GM23338 (cell line): ENCODE measurements around the gene RP2. TPM values are rescaled to one million over a fixed set of nuclear protein-coding genes. Genes with fewer than 3 reads are reported as not detected.

Experiments
- ATAC-seq: fragments of 200-7000 bp; cut with Tn5 transposase; 3 replicates; pipeline ENCODE4 v1.9.1; 2020
- DNase-seq: peaks from one replicate; pipeline ENCODE4 v3.0.0-alpha.2; 2015; ENCODE audit warnings: low spot score
- H2AFZ ChIP-seq: fragments of 200-600 bp; sonication (generic); 2 replicates; pipeline ENCODE4 v1.8.0; 2016; ENCODE audit warnings: antibody characterized with exemption, mild to moderate bottlenecking, moderate library complexity
- H3F3A ChIP-seq: fragments of 200-600 bp; sonication (generic); replicated peaks from 2 replicates; pipeline ENCODE4 v1.8.0; 2017; ENCODE audit warnings: antibody characterized with exemption, mixed run types, low read depth
- H3K27ac ChIP-seq: fragments of 200-600 bp; sonication (generic); 2 replicates; pipeline ENCODE4 v1.6.1; 2016; ENCODE audit warnings: low read depth
- H3K27me3 ChIP-seq: fragments of 200-600 bp; sonication (generic); 2 replicates; pipeline ENCODE4 v1.8.0; 2016; ENCODE audit warnings: mild to moderate bottlenecking, mixed run types, moderate library complexity; ENCODE audit not compliant: insufficient read depth
- H3K36me3 ChIP-seq: fragments of 200-600 bp; sonication (generic); 2 replicates; pipeline ENCODE4 v1.8.0; 2016; ENCODE audit warnings: mild to moderate bottlenecking; ENCODE audit not compliant: insufficient read depth
- H3K4me1 ChIP-seq: fragments of 200-600 bp; sonication (generic); 2 replicates; pipeline ENCODE4 v1.8.0; 2016; ENCODE audit warnings: mild to moderate bottlenecking, moderate library complexity; ENCODE audit not compliant: insufficient read depth
- H3K4me2 ChIP-seq: fragments of 200-600 bp; sonication (generic); 2 replicates; pipeline ENCODE4 v1.7.1; 2017; ENCODE audit warnings: mixed run types
- H3K4me3 ChIP-seq: fragments of 200-600 bp; sonication (generic); 2 replicates; pipeline ENCODE4 v1.6.1; 2016; ENCODE audit warnings: mixed run types
- H3K79me2 ChIP-seq: fragments of 200-600 bp; sonication (generic); replicated peaks from 2 replicates; pipeline ENCODE4 v1.8.0; 2017; ENCODE audit warnings: mild to moderate bottlenecking; ENCODE audit not compliant: insufficient read depth
- H3K9me2 ChIP-seq: fragments of 200-600 bp; sonication (generic); 2 replicates; pipeline ENCODE4 v1.8.0; 2017; ENCODE audit not compliant: insufficient read depth
- H4K20me1 ChIP-seq: fragments of 200-600 bp; sonication (generic); replicated peaks from 2 replicates; pipeline ENCODE4 v1.8.0; 2017; ENCODE audit warnings: mild to moderate bottlenecking; ENCODE audit not compliant: insufficient read depth
- H3K27ac Mint-ChIP-seq: 2 replicates; pipeline ENCODE4 v1.8.0; 2020; ENCODE audit warnings: inconsistent platforms, mild to moderate bottlenecking, moderate library complexity, mixed read lengths
- H3K27me3 Mint-ChIP-seq: 3 replicates; pipeline ENCODE4 v1.8.0; 2022; ENCODE audit warnings: low read depth, mild to moderate bottlenecking, moderate library complexity, mixed read lengths, inconsistent platforms; ENCODE audit not compliant: insufficient read depth, poor library complexity
- H3K36me3 Mint-ChIP-seq: 3 replicates; pipeline ENCODE4 v1.8.0; 2021; ENCODE audit warnings: low read depth, mild to moderate bottlenecking, inconsistent platforms, moderate library complexity, mixed read lengths
- H3K4me1 Mint-ChIP-seq: 3 replicates; pipeline ENCODE4 v1.8.0; 2020; ENCODE audit warnings: mild to moderate bottlenecking, inconsistent platforms, mixed read lengths
- H3K4me3 Mint-ChIP-seq: 3 replicates; pipeline ENCODE4 v1.8.0; 2021; ENCODE audit warnings: moderate library complexity, mild to moderate bottlenecking, inconsistent platforms, mixed read lengths
- H3K9me3 Mint-ChIP-seq: 3 replicates; pipeline ENCODE4 v1.8.0; 2020; ENCODE audit warnings: moderate library complexity, mild to moderate bottlenecking, inconsistent platforms, mixed read lengths
- CREB1 ChIP-seq: fragments of 250-450 bp; sonication (Bioruptor Pico); IDR thresholded peaks from 2 replicates; pipeline ENCODE4 v1.5.0; 2020; ENCODE audit warnings: low read depth, mild to moderate bottlenecking, moderate library complexity
- EZH2 ChIP-seq: fragments of 200-600 bp; sonication (generic); IDR thresholded peaks from one replicate; pipeline ENCODE4 v1.8.0; 2017; ENCODE audit warnings: antibody characterized with exemption, mild to moderate bottlenecking, low read depth; ENCODE audit not compliant: unreplicated experiment
- EZH2phosphoT487 ChIP-seq: fragments of 200-600 bp; sonication (generic); IDR thresholded peaks from one replicate; pipeline ENCODE4 v1.8.1; 2018; ENCODE audit warnings: antibody characterized with exemption; ENCODE audit not compliant: unreplicated experiment
- JUNB ChIP-seq: IDR thresholded peaks from one replicate; pipeline ENCODE4 v1.6.1; 2016; ENCODE audit warnings: antibody characterized with exemption; ENCODE audit not compliant: unreplicated experiment
- NANOG ChIP-seq: IDR thresholded peaks from 2 replicates; pipeline ENCODE4 v1.6.1; 2016; ENCODE audit warnings: antibody characterized with exemption, borderline replicate concordance
- POLR2AphosphoS5 ChIP-seq: IDR thresholded peaks from 2 replicates; pipeline ENCODE4 v1.6.1; 2016; ENCODE audit warnings: antibody characterized with exemption, low read depth
- STAT1 ChIP-seq: IDR thresholded peaks from one replicate; pipeline ENCODE4 v1.6.1; 2016; ENCODE audit warnings: antibody characterized with exemption; ENCODE audit not compliant: unreplicated experiment
- ZNF331 ChIP-seq: fragments of 250-450 bp; sonication (Bioruptor Pico); IDR thresholded peaks from 2 replicates; pipeline ENCODE4 v1.5.0; 2020; ENCODE audit warnings: low read depth, mild to moderate bottlenecking, moderate library complexity
- polyA plus RNA-seq: library from polyadenylated mRNA; unstranded; fragments of >200 nt; fragmentation: Nextera tagmentation; extraction: Ambion mirVana; gene quantifications from 2 replicates; pipeline ENCODE4 v1.2.1, GENCODE V29; 2016
- total RNA-seq: library from RNA; depleted of rRNA; stranded (reverse); fragments of >200 nt; shearing (Covaris generic); gene quantifications from 2 replicates; pipeline ENCODE4 v1.2.3, GENCODE V29; 2014
- TF ChIP-seq, protein P1 (sequence below), 2 experiments: fragments of 200-600 bp in 1 of 2; sonication (generic) in 1 of 2; conservative IDR thresholded peaks; 2 replicates each; pipeline versions ENCODE4 v1.5.1 to v1.6.1; 2016 to 2017; ENCODE audit warnings: antibody characterized with exemption in 2 of 2, low read depth in 2 of 2, mild to moderate bottlenecking in 2 of 2, moderate library complexity in 1 of 2
- TF ChIP-seq, protein P2 (sequence below): fragments of 250-450 bp; sonication (Bioruptor Pico); IDR thresholded peaks from 2 replicates; pipeline ENCODE4 v1.5.0; 2020; ENCODE audit warnings: mild to moderate bottlenecking, moderate library complexity

RP2 gene
- total and polyA plus RNA-seq, 2 experiments from 2014 or later = 4.5 to 12.1 TPM

DNA sequence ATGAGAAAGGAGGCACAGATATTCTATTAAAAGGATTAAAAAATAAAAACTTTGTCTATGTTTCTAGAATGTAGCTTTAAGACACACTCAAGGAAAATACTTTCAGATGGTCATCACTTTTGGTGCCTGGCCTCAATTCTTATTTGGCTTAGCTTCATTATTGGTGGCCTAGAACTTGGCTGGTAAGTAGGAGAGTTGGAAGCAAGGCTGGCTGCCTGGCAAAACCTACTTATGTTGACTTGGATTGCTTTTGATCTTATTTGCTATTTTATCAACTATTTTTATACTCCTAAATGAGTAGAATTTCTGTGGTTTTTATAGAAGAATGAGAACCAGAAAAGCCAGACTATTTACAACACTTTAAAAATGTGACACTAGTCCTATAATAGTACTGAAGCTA is 40.1 kb downstream of the RP2 start (continued):
- TF ChIP-seq POLR2AphosphoS5 (no peak), EZH2 (no peak), JUNB (no peak)
- TF ChIP-seq, protein P1, sequence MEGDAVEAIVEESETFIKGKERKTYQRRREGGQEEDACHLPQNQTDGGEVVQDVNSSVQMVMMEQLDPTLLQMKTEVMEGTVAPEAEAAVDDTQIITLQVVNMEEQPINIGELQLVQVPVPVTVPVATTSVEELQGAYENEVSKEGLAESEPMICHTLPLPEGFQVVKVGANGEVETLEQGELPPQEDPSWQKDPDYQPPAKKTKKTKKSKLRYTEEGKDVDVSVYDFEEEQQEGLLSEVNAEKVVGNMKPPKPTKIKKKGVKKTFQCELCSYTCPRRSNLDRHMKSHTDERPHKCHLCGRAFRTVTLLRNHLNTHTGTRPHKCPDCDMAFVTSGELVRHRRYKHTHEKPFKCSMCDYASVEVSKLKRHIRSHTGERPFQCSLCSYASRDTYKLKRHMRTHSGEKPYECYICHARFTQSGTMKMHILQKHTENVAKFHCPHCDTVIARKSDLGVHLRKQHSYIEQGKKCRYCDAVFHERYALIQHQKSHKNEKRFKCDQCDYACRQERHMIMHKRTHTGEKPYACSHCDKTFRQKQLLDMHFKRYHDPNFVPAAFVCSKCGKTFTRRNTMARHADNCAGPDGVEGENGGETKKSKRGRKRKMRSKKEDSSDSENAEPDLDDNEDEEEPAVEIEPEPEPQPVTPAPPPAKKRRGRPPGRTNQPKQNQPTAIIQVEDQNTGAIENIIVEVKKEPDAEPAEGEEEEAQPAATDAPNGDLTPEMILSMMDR (conservative IDR thresholded peaks at IDR 0.05; ENCODE audit: low read depth in 2 of 2) = no peak

DNA sequence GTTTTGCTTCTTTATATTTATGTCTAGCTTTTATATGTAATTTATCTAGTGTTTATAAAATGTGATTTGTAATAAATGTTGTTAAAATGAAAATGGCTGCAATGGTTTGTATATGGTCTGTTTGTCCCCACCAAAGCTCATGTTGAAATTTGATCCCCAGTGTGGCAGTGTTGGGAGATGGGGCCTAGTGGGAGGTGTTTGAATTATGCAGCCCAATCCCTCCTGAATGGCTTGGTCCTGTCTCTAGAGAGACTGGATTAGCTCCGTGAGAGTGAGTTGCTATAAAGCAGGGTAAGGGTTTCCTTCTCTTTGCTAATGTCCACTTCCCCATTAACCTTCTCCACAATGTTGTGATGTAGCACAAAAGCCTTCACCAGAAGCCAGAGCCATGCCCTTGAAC is 45.4 kb downstream of the RP2 start:
- Histone ChIP-seq H3K27ac (0 out of 2 replicates have a peak overlapping the region, but pooled peaks have one; percentile 59), H4K20me1 (no peaks in the 10 kb centered on the region), H2AFZ (no peak overlapping the region), H3K36me3 (no peaks in the 10 kb centered on the region), H3K4me3 (no peak overlapping the region), H3K4me2 (peak overlapping the region; percentile 45; the same call in 1 of the 2 replicates), H3K9me2 (no peaks in the 10 kb centered on the region), H3F3A (no peaks in the 10 kb centered on the region), H3K4me1 (no peaks in the 10 kb centered on the region), H3K27me3 (no peaks in the 10 kb centered on the region), H3K79me2 (no peaks in the 10 kb centered on the region)
- Mint-ChIP-seq H3K27ac (peak overlapping the region; percentile 89), H3K9me3 (no peaks in the 10 kb centered on the region), H3K4me3 (0 out of 3 replicates have a peak overlapping the region, but pooled peaks have one; percentile 26), H3K27me3 (no peaks in the 10 kb centered on the region), H3K36me3 (no peaks in the 10 kb centered on the region), H3K4me1 (peaks cover 6% of the 10 kb centered on the region; the same call in 2 of the 3 replicates)
- ATAC-seq (peak; percentile 96), DNase-seq (peak; percentile 47)
- TF ChIP-seq STAT1 = no peak
- TF ChIP-seq CREB1 (CRISPR knock-in tag) = no peak
- TF ChIP-seq EZH2phosphoT487 = no peak
- TF ChIP-seq ZNF331 (CRISPR knock-in tag) = no peak
- TF ChIP-seq, protein P1 (conservative IDR thresholded peaks at IDR 0.05; ENCODE audit: low read depth in 2 of 2) = no peak
- TF ChIP-seq NANOG = no peak

DNA sequence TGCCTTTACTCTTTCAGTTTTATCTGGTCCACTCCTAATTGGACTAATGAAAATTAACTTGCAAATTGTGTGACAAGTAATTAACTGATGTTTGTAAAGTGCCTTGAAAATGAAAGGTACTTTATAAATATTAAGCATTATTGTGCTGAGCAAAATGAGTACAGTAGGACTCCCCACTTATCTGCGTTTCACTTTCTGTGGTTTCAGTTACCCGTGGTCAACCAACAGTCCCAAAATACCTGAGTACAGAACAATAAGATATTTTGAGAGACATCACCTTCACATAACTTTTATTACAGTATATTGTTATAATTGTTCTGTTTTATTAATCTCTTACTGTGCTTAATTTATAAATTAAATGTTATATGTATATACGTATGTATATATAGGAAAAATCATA is 48.0 kb downstream of the RP2 start:
- no peaks in the 10 kb centered on the region for H3K27me3 Mint-ChIP-seq
- DNase-seq = no peak
- Histone ChIP-seq H2AFZ (no peak overlapping the region), H3K27ac (no peak overlapping the region), H3K79me2 (no peaks in the 10 kb centered on the region), H4K20me1 (no peaks in the 10 kb centered on the region), H3F3A (no peaks in the 10 kb centered on the region), H3K4me3 (no peak overlapping the region), H3K27me3 (no peaks in the 10 kb centered on the region), H3K36me3 (no peaks in the 10 kb centered on the region), H3K4me1 (no peaks in the 10 kb centered on the region), H3K9me2 (no peaks in the 10 kb centered on the region), H3K4me2 (no peak overlapping the region)
- H3K4me1 Mint-ChIP-seq = peaks cover 6% of the 10 kb centered on the region; the same call in 2 of the 3 replicates
- ATAC-seq = no peak
- H3K9me3 Mint-ChIP-seq = no peaks in the 10 kb centered on the region
- H3K36me3 Mint-ChIP-seq = no peaks in the 10 kb centered on the region
- no peak overlapping the region for H3K27ac Mint-ChIP-seq
- H3K4me3 Mint-ChIP-seq = no peak overlapping the region
- TF ChIP-seq EZH2 (no peak), JUNB (no peak), POLR2AphosphoS5 (no peak)
- TF ChIP-seq, protein P2, sequence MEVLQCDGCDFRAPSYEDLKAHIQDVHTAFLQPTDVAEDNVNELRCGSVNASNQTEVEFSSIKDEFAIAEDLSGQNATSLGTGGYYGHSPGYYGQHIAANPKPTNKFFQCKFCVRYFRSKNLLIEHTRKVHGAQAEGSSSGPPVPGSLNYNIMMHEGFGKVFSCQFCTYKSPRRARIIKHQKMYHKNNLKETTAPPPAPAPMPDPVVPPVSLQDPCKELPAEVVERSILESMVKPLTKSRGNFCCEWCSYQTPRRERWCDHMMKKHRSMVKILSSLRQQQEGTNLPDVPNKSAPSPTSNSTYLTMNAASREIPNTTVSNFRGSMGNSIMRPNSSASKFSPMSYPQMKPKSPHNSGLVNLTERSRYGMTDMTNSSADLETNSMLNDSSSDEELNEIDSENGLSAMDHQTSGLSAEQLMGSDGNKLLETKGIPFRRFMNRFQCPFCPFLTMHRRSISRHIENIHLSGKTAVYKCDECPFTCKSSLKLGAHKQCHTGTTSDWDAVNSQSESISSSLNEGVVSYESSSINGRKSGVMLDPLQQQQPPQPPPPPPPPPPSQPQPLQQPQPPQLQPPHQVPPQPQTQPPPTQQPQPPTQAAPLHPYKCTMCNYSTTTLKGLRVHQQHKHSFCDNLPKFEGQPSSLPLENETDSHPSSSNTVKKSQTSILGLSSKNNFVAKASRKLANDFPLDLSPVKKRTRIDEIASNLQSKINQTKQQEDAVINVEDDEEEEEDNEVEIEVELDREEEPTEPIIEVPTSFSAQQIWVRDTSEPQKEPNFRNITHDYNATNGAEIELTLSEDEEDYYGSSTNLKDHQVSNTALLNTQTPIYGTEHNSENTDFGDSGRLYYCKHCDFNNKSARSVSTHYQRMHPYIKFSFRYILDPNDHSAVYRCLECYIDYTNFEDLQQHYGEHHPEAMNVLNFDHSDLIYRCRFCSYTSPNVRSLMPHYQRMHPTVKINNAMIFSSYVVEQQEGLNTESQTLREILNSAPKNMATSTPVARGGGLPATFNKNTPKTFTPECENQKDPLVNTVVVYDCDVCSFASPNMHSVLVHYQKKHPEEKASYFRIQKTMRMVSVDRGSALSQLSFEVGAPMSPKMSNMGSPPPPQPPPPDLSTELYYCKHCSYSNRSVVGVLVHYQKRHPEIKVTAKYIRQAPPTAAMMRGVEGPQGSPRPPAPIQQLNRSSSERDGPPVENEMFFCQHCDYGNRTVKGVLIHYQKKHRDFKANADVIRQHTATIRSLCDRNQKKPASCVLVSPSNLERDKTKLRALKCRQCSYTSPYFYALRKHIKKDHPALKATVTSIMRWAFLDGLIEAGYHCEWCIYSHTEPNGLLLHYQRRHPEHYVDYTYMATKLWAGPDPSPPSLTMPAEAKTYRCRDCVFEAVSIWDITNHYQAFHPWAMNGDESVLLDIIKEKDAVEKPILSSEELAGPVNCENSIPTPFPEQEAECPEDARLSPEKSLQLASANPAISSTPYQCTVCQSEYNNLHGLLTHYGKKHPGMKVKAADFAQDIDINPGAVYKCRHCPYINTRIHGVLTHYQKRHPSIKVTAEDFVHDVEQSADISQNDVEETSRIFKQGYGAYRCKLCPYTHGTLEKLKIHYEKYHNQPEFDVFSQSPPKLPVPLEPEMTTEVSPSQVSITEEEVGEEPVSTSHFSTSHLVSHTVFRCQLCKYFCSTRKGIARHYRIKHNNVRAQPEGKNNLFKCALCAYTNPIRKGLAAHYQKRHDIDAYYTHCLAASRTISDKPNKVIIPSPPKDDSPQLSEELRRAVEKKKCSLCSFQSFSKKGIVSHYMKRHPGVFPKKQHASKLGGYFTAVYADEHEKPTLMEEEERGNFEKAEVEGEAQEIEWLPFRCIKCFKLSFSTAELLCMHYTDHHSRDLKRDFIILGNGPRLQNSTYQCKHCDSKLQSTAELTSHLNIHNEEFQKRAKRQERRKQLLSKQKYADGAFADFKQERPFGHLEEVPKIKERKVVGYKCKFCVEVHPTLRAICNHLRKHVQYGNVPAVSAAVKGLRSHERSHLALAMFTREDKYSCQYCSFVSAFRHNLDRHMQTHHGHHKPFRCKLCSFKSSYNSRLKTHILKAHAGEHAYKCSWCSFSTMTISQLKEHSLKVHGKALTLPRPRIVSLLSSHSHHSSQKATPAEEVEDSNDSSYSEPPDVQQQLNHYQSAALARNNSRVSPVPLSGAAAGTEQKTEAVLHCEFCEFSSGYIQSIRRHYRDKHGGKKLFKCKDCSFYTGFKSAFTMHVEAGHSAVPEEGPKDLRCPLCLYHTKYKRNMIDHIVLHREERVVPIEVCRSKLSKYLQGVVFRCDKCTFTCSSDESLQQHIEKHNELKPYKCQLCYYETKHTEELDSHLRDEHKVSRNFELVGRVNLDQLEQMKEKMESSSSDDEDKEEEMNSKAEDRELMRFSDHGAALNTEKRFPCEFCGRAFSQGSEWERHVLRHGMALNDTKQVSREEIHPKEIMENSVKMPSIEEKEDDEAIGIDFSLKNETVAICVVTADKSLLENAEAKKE (CRISPR knock-in tag) = no peak
